PC-9 (cell line): ENCODE data around the gene ARHGEF6.
A peak's percentile ranks its signal among the peaks of the same experiment; 100 is the strongest.

Experiments used
- CTCF ChIP-seq: fragments of 200-600 bp; sonication (generic); conservative IDR thresholded peaks from 2 replicates; pipeline ENCODE4 v1.6.1; 2017; ENCODE audit warnings: mixed run types, antibody characterized with exemption, mild to moderate bottlenecking, moderate library complexity
- EZH2 ChIP-seq: fragments of 200-600 bp; sonication (generic); IDR thresholded peaks from 2 replicates; pipeline ENCODE4 v1.8.0; 2017; ENCODE audit warnings: antibody characterized with exemption, low read depth

- peak; percentile 90 for TF ChIP-seq CTCF
- TF ChIP-seq EZH2 = no peak
Observed at GRCh38 chrX:136694431-136695087, 86.2 kb downstream of the ARHGEF6 start.
